RPMI7951 (cell line): ENCODE data around the gene LPAR1. TPM values are rescaled to one million over a fixed set of nuclear protein-coding genes. Genes with fewer than 3 reads are reported as not detected.
"Not testable (repeated sequence)": the region's sequence is repeated elsewhere in the genome, so short reads cannot be mapped to it uniquely, and the experiment has no call there.

Source experiments
- DNase-seq: peaks from one replicate; pipeline ENCODE4 v3.0.0-alpha.2; 2012; ENCODE audit warnings: low read depth
- total RNA-seq: library from RNA; depleted of rRNA; stranded (reverse); fragments of >200 nt; shearing (Covaris generic); gene quantifications from 2 replicates; pipeline ENCODE4 v1.2.3, GENCODE V29; 2014

LPAR1 gene
- total RNA-seq, 1 experiment from 2014 or later: 74.6 TPM

- DNase-seq: no peak
Measured at GRCh38 chr9:110876929-110877328, 161.3 kb downstream of the LPAR1 start.

- no peak for DNase-seq
Measured at GRCh38 chr9:110874963-110875674, 163.2 kb downstream of the LPAR1 start.

GRCh38 chr9:110872920-110873319 lies 165.3 kb downstream of the LPAR1 start:
- no peak for DNase-seq

- no peak for DNase-seq
Measured at GRCh38 chr9:110871736-110872135, 166.5 kb downstream of the LPAR1 start.

- no peak for DNase-seq
Measured at GRCh38 chr9:110869931-110870330, 168.3 kb downstream of the LPAR1 start.

GRCh38 chr9:110864011-110864410 lies 174.3 kb downstream of the LPAR1 start:
- DNase-seq: peak; percentile 80

GRCh38 chr9:110861370-110862110 lies 176.7 kb downstream of the LPAR1 start:
- not testable (repeated sequence) for DNase-seq

GRCh38 chr9:110856772-110857171 lies 181.5 kb downstream of the LPAR1 start:
- no peak for DNase-seq

GRCh38 chr9:110850401-110851135 lies 187.7 kb downstream of the LPAR1 start:
- peak; percentile 86 for DNase-seq

- peak; percentile 38 for DNase-seq
Measured at GRCh38 chr9:110847671-110848070, 190.6 kb downstream of the LPAR1 start.

GRCh38 chr9:110846215-110846614 lies 192.1 kb downstream of the LPAR1 start:
- DNase-seq: peak; percentile 46

- DNase-seq: no peak
Measured at GRCh38 chr9:110844121-110844520, 194.1 kb downstream of the LPAR1 start.

GRCh38 chr9:110842986-110843385 lies 195.3 kb downstream of the LPAR1 start:
- no peak for DNase-seq

GRCh38 chr9:110842169-110842568 lies 196.1 kb downstream of the LPAR1 start:
- no peak for DNase-seq

- DNase-seq: no peak
Measured at GRCh38 chr9:110837401-110838005, 200.8 kb downstream of the LPAR1 start.

- DNase-seq: peak; percentile 66
Measured at GRCh38 chr9:110835859-110836271, 202.4 kb downstream of the LPAR1 start.

- peak; percentile 89 for DNase-seq
Measured at GRCh38 chr9:110835404-110835803, 202.9 kb downstream of the LPAR1 start.

- DNase-seq: no peak
Measured at GRCh38 chr9:110832926-110833325, 205.3 kb downstream of the LPAR1 start.

GRCh38 chr9:110830495-110830894 lies 207.8 kb downstream of the LPAR1 start:
- DNase-seq: no peak

GRCh38 chr9:110828264-110828663 lies 210.0 kb downstream of the LPAR1 start:
- peak; percentile 48 for DNase-seq

- not testable (repeated sequence) for DNase-seq
Measured at GRCh38 chr9:110826400-110826799, 211.9 kb downstream of the LPAR1 start.

- no peak for DNase-seq
Measured at GRCh38 chr9:110825950-110826349, 212.3 kb downstream of the LPAR1 start.
